HG02885 (cell line): ENCODE results near the gene CCDC146.
"Not testable (repeated sequence)": the region's sequence is repeated elsewhere in the genome, so short reads cannot be mapped to it uniquely, and the experiment has no call there.

Source experiments
- ATAC-seq: cut with Tn5 transposase; IDR thresholded peaks from one replicate; pipeline ENCODE4 v1.9.1; 2021; ENCODE audit warnings: mild to moderate bottlenecking; ENCODE audit not compliant: unreplicated experiment, poor library complexity

Gene CCDC146

DNA sequence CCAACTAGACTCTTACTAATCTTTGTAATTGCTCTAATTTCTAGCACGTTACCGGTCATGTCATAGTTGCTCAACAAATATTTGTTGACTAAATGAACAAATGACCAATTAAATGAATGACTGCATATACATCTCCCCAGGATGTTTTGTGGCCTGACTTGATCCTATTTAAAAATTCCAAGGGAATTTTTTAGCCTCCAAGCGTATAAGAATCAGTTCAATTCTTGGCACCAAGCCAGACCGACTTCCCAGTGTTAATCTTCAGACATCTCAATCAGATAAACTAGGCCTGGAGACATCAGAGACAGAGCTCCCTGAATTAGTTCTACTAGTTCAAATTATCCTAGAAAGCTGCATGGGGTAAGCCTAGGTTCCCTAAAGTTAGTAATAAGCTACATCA is 197.7 kb downstream of the CCDC146 start:
- ATAC-seq, result no peak

DNA sequence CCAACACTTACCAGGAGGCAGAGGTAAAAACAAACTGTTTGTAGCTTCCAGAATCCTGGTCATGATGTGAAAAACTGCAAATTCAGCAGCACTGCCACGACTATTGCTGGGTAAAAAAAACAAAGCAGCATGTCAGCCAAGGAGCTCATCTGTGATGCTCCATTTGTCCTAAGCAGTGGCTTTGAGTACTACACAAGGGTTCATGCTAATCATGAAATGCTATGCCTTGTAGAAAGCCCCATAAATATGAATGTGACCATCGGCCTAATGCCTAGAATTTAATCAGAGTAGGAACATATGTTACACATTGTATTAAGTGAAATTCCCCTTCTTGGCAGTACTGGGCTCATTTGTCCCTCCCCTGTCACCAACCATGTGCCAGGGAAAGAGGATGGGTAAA is 198.3 kb downstream of the CCDC146 start:
- no peak for ATAC-seq

DNA sequence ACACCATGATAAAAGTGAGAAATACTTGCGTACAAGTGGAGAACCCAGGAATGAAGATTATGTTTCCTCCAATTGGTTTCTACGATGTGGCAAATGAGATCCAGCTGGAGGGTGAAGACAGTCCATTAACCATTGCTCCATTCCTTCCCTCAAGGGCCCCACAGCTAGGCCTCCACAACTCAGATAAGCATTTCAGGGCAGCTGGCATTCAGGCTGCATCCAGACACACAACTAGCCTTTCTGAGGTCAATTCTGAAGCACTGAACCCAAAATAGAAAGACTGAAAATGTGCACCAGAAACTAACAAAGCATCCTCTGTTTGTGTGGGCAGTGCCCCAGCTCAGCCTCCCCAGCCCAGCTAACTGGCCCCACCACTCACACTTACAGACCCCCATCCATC is 198.9 kb downstream of the CCDC146 start:
- ATAC-seq, result no peak

DNA sequence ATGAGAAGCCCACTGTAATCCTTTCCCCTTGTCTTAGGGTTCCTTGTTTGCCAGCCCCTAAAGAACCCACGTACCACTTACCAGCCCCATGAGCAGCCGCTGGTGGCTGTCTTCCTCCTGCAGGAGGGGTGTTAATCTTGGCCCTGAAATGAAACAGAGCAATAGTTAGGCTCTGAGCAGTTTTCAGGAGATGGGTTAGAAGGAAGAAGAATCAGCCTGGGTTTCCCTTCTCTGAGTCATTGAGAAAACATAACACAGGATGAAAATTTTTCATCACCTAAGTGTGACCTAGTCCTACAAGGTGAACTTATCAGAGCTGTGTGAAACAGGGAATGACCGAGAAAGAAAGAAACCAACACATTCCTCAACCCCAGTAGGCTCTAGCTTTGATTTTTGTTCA is 203.7 kb downstream of the CCDC146 start:
- no peak for ATAC-seq

DNA sequence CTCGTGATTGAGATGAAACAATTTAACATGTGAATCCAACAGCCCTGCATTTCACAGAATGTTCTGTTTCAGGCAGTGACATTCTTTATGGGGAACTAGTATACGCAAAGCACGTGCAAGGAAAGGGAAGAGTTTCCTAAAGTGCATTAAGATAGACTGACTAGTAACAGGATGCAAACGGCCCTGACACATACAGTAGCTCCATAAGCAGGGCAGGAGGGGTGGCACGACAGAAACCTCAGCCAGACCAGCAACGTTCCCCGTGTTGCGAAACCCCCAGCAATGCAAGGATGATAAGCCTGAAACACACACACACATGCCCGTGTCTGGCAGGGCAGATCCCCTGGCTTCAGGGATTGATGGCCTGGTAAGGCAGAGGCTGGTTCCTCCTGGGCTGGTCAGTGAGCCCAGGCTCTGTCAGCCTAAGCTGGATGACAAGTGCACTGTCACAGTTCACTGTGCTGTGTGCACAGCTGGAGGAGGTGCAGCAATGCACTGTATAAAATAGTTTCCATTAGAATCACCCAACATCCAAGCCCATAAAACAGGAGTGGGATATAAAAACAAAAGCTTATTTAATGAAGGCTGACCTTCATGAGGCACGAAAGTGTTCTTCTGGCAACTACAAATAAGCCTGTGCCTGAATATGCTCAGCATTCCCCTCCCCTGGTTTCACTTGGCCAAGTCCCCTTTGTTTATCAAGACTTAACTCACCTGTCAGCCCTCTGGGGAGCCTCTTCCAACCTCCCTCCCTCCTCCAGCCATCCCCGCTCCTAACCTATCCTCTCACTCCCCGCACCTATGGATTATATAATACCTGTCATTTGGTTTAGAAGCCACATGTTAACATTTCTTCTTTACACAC is 204.9 kb downstream of the CCDC146 start:
- no peak for ATAC-seq

DNA sequence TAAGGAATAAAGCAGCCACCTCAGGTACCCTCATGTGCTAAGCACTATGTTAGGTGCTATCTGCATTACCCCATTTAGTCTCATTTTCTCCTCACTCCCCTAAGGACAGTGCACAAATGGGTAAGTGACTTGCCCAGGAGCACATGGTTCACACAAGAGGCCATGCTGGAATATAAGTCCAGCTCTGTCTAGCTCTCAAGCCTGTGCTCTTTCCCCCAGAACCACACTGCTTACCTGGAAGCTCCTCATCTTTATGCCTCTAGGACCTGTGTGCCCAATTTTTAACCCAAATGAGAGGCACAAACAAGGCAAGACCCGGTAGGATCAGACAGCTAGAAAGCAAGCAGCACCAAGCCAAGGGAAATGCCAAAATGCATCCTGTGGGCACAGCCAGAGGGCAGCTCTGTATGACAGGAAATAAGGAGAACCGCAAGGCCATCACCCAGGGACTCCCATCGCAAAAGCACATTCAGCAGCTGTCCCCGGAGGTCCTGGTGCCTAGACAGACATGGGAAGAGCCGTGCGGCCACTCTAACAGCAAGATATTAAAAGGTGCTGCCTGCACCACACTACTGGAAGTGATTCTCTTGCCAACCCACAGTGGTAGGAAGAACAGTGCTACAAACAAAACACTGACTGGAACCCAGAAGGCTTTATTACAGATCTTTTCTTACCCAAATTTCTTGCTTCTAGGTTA is 205.7 kb downstream of the CCDC146 start:
- ATAC-seq, result no peak

DNA sequence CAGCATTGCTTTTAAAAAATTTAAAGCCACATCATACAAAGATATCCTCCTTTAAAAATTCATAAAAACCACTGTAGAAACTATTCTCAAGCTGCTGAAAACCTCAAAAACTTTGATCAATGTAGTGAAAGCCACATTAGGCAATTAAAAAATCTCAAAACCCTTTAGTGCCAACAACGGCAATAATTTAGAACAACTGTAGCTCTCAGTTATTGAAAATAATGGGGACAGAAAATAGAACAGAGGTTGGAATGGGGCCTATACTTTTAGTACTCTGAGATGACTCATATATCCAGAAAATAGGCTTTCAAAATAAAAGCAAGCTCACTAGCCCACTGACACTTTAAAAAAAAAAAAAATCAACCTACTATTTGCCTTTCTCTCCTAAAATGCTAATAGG is 206.3 kb downstream of the CCDC146 start:
- no peak for ATAC-seq

DNA sequence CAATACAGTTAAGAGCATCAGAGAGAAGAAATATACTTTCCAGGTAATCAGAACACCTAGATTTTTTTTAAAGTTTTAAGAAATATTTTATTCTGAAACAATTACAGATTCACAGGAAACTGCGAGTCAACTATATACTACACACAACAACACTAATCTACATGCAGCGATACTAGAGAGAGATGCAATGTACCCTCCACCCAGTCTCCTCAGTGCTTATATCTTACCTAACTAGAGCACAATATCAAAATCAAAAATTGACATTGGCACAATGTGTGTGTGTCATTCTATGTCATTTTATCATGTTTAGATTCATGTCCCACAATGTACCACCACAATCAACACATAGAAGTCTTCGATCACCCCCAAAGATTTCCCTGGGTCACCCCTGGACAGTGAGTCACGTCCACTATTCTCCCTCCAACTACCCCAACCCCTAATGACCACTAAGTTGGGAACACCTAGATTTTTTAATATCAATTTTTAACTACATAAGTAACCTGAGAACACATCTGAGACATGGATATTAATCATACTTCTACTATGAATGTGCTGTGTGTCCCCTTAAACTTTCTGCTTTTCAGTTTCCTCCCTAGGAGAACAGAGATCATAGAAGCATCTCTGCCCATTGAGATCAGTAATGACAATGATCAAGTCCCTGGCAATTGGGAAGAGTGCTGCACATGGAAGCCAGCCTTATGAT is 207.2 kb downstream of the CCDC146 start:
- peak; percentile 3 for ATAC-seq

DNA sequence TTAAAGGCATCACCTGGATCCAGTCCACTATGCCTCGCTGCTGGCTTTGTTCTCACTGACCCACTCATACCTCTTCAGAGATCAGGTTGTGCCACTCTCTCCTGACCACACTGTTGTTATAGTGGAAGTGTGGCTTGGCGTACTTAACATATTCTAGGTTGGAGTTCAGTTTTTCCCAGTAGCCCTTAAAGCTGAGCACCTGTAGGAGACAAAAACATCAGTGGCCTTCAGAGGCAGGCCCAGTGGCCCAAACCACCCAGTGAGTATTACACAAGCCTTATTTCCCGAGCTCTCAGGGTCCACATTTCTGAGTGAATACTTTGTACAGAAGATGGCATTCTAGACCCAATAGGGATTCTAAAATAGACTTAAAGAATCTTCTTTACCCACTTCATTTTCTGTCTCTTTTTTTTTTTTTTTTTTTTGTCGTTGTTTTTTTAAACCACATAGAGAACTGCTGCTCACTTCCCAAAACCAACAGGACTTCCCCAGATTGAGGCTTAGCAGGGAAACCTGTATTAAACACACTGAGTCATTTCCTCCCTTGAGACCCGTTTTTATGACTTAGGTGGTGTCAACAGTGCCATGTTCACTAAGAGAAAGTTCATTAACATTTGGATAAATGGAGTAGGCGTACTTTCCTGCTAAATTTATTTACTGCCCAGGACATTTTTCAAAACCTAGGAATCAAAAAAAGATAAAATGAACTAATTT is 207.9 kb downstream of the CCDC146 start:
- peak; percentile 66 for ATAC-seq

DNA sequence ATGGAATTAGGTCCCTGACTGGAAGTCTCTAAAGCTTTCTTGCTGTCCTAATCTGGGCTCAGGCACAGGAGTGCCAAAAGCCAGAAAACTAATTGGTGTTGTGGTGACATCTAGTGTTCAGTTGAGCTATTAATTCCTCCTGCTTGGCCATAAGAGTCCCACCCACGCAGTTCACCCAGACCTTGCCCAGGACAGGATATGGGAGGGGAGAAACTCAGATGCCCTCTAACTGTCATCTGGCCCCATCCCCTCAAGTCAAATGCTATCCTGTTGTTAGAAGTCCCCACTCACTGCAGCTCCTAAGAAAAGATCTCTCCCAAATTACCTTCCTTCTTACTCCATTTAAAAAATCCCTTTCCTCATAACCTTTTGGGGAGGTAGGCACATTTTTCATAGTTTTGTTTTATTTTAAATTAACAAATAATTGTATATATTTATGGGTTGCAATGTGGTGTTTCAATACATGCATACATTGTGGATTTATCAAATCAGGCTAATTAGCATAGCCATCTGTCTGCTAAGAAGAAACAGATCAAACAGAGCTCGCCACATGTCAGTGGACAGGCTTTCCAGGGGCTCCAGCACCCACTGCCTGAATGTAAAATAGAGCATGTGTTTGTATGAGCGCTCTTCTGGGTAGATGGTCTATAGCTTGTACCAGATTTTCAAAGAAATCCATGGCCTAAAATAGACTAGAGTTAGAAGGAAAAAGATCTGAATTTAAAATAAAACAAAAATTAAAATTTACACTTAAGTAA is 209.7 kb downstream of the CCDC146 start:
- ATAC-seq, result peak; percentile 75

DNA sequence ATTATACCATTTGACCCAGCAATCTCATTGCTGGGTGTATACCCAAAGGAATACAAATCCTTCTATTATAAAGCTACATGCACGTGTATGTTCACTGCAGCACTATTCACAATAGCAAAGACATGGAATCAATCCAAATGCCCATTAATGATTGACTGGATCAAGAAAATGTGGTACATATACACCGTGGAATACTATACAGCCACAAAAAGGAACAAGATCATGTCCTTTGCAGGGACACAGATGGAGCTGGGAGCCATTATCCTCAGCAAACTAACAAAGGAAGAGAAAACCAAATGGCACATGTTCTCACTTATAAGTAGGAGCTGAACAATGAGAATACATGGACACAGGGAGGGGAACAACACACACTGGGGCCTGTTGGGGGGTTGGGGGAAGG is 211.6 kb downstream of the CCDC146 start:
- ATAC-seq, result not testable (repeated sequence)

DNA sequence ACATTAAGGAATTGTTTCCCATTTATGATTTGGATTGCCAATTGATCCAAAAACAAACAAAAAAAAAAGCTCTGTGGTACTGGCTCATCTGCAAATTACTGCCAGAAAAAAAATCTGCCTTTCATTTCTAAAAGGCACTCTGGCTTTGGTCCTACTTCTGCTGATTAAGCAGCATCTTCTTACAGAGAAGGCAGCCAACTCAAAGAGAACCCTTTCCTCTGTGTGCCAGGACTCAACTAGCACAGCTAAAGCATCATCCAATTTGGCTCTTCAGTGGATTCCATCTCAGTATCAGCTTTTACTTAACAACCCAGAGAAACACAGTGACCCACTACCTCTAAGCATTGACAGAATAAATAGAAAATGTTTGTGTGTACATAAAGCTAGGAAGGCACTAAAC is 213.2 kb downstream of the CCDC146 start:
- no peak for ATAC-seq

DNA sequence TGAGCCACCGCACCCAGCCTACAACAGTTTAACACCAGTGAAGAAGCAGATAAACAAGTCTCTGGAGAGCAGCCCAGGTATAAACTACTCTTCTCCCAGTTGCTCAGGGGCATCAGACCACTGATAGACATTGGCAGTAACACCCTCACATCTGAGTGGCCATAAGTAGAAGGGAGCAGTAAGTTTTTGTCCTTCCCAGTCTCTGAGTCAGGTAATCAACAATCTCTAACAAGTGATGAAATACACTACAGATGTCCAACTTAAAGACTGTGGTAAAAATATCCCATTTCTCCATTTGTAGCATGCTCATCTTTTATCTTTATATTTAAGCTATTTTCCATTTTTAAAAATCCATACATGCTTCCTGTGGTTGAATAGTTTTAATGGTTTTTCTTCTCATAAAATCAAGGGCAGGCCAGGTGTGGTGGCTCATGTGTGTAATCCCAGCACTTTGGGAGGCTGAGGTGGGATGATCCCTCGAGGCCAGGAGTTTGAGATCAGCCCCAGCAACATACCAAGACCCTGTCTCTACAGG is 215.1 kb downstream of the CCDC146 start:
- ATAC-seq, result no peak

DNA sequence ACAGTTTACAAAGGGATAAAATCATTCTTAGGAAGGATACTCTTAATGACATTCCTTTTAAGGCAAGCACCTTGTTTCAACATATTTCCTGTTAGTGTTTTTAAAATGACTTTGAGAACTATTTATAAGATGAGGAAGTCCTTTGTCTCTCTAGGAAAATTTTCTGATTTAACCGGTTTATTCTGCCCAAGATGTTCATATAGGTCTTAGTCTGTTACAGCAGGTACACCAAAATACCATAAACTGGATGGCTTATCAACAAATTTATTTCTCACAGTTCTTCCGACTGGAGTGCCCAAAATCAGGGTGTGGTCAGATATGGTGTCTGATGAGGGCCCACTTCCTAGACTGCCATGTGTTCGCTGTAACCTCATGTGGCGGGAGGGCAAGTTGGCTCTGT is 215.8 kb downstream of the CCDC146 start:
- ATAC-seq, result no peak

DNA sequence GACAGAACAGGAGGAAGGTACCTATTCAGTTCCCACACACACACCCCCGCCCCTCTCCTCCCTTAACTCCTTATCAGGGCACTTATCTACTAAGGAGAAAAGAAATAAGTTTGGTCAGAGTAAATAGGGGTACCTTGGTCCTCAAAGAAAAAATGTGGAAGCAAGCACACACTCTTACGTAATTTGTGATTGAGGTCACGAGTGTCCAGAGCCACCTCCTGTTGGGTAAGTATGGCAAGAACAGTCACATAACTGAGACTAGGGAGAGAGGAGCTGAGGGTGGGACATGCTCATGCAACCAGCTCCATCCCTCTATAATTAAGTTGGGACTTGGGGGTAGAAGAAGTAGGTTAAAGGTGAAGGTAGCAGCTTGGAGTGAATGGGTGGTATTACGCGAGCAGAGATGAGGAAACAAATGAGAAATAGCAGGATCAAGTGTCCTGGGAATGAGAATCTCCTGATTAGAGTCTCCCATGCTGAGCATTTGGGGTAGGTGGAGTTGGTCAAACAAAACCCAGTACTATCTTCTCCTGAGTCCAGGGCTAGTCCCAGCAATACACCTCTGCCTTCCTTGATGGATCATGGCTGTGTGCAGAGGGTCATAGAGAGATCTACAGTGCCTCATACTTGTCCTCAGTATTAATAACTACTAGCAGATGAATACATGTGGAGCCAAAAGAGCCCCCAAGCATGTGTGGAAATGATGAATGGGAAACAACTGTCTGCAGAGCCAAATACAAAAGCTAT is 216.6 kb downstream of the CCDC146 start:
- ATAC-seq, result no peak

DNA sequence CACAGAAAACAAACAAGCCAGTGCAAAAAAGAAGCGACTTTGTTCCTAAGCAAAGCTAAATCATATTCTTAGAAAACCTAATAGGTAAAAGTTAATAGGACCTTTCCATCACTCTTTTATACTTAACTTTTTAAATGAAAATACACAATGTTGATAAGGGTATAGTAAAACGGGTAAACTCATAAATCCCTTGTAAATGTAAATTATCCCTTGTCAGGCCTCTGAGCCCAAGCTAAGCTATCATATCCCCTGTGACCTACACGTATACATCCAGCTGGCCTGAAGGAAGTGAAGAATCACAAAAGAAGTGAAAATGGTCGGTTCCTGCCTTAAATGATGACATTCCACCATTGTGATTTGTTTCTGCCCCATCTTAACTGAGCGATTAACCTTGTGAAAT is 217.3 kb downstream of the CCDC146 start:
- no peak for ATAC-seq
